Measurements from ENCODE around the gene RPS19BP1.
A peak's percentile ranks its signal among the peaks of the same experiment; 100 is the strongest.

Gene RPS19BP1

GRCh38 chr22:39558950-39559349 lies 26.4 kb upstream of the RPS19BP1 start:
- DNase-seq: no peak

GRCh38 chr22:39558254-39558727 lies 25.7 kb upstream of the RPS19BP1 start:
- DNase-seq: no peak

GRCh38 chr22:39556970-39557841 lies 24.7 kb upstream of the RPS19BP1 start:
- DNase-seq: no peak

- no peak for DNase-seq
These were observed 21.6 kb upstream of the RPS19BP1 start for GRCh38 chr22:39554151-39554550.

- DNase-seq: no peak
These were observed 20.9 kb upstream of the RPS19BP1 start for GRCh38 chr22:39553429-39553828.

GRCh38 chr22:39547587-39547947 lies 15.0 kb upstream of the RPS19BP1 start:
- DNase-seq: no peak

- DNase-seq: no peak
These were observed 14.5 kb upstream of the RPS19BP1 start for GRCh38 chr22:39546889-39547586.

- no peak for DNase-seq
These were observed 13.1 kb upstream of the RPS19BP1 start for GRCh38 chr22:39545386-39546365.

- no peak for DNase-seq
These were observed 10.5 kb upstream of the RPS19BP1 start for GRCh38 chr22:39543095-39543494.

- DNase-seq: no peak
These were observed 5.4 kb upstream of the RPS19BP1 start for GRCh38 chr22:39537975-39538374.

GRCh38 chr22:39536711-39537110 lies 4.2 kb upstream of the RPS19BP1 start:
- no peak for DNase-seq

GRCh38 chr22:39535831-39536449 lies 3.4 kb upstream of the RPS19BP1 start:
- no peak for DNase-seq

- no peak for DNase-seq
These were observed 2.8 kb upstream of the RPS19BP1 start for GRCh38 chr22:39535357-39535725.

GRCh38 chr22:39534591-39535356 lies 2.2 kb upstream of the RPS19BP1 start:
- peak; percentile 18 for DNase-seq

- DNase-seq: no peak
These were observed 1.6 kb upstream of the RPS19BP1 start for GRCh38 chr22:39534092-39534506.

- DNase-seq: no peak
These were observed 1.7 kb downstream of the RPS19BP1 start for GRCh38 chr22:39530692-39531331.

GRCh38 chr22:39530116-39530515 lies 2.4 kb downstream of the RPS19BP1 start:
- DNase-seq: no peak

GRCh38 chr22:39529487-39529851 lies 3.1 kb downstream of the RPS19BP1 start:
- DNase-seq: no peak

GRCh38 chr22:39528681-39529486 lies 3.7 kb downstream of the RPS19BP1 start:
- peak; percentile 97 for DNase-seq

- peak; percentile 55 for DNase-seq
These were observed 4.4 kb downstream of the RPS19BP1 start for GRCh38 chr22:39528080-39528661.
